ENCODE results near the gene TWNK. TPM values are rescaled to one million over a fixed set of nuclear protein-coding genes. Genes with fewer than 3 reads are reported as not detected.

The TWNK gene
- total and polyA plus RNA-seq, 10 of the 15 experiments (the other 5 are each of a cell fraction or from before 2014, with no cell fraction given): 13.6 to 32.8 (median 18.0) TPM

GRCh38 chr10:100972904-100973535 lies 14.3 kb upstream of the TWNK start:
- SMC1A ChIA-PET (ENCODE audit: uncharacterized antibody, unreplicated experiment): no interaction called here
- no peak overlapping the region for H3K4me2 ChIP-seq (ENCODE audit: control insufficient read depth, insufficient read depth)
- TF ChIP-seq NFXL1 (IDR thresholded peaks at IDR 0.05; ENCODE audit: borderline replicate concordance) (no peak), HSF1 (IDR thresholded peaks at IDR 0.05; ENCODE audit: low read depth, low read length) (no peak), SIX5 (IDR thresholded peaks at IDR 0.05; ENCODE audit: low read depth, low read length, severe bottlenecking) (no peak), SPI1 (IDR thresholded peaks at IDR 0.05; ENCODE audit: borderline replicate concordance, insufficient read depth, low read depth, low read length) (no peak), BCL3 (IDR thresholded peaks at IDR 0.05; ENCODE audit: borderline replicate concordance, insufficient read depth, low read depth, low read length, poor library complexity, severe bottlenecking) (no peak), NR2C1 (IDR thresholded peaks at IDR 0.05) (no peak), ATF2 (IDR thresholded peaks at IDR 0.05; ENCODE audit: low read length) (no peak), JUNB (IDR thresholded peaks at IDR 0.05) (no peak), IRF5 (IDR thresholded peaks at IDR 0.05; ENCODE audit: borderline replicate concordance) (no peak), CBFB (IDR thresholded peaks at IDR 0.05; ENCODE audit: low read depth) (no peak), TCF12 (IDR thresholded peaks at IDR 0.05; ENCODE audit: low read depth, low read length) (no peak), PBX3 (IDR thresholded peaks at IDR 0.05; ENCODE audit: insufficient replicate concordance, low read depth, low read length) (no peak), CTCF (IDR thresholded peaks at IDR 0.05 in 2 of 3, conservative IDR thresholded peaks at IDR 0.05 in 1 of 3; ENCODE audit: control insufficient read depth in 2 of 3, extremely low read depth in 1 of 3, insufficient read depth in 1 of 3, low read depth in 3 of 3, low read length in 3 of 3) (no peak)
- no TSS peak for BruUV-seq (replicated peaks)
- no peak overlapping the region for H3K9ac ChIP-seq (ENCODE audit: control insufficient read depth, insufficient read depth, low read length)
- no peak overlapping the region for H3K4me3 ChIP-seq
- no peak for ATAC-seq
- no peak overlapping the region for H2AFZ ChIP-seq (ENCODE audit: control insufficient read depth, low read depth, low read length)
- no peaks in the 10 kb centered on the region for H3K36me3 ChIP-seq (ENCODE audit: control insufficient read depth in 2 of 2, insufficient read depth in 2 of 2, low read length in 1 of 2)
- no peak overlapping the region for H3K27ac ChIP-seq (ENCODE audit: control insufficient read depth, insufficient read depth)
- RAD21 ChIA-PET (ENCODE audit: unreplicated experiment): no interaction called here
- H3K4me1 ChIP-seq (ENCODE audit: control insufficient read depth, insufficient read depth, low read length): peaks cover 3% of the 10 kb centered on the region; the same call in 1 of the 2 replicates
- H3K79me2 ChIP-seq (ENCODE audit: control insufficient read depth, insufficient read depth, low read length): no peaks in the 10 kb centered on the region
- H3K27me3 ChIP-seq (replicated peaks in 1 of 2; ENCODE audit: control insufficient read depth in 2 of 2, insufficient read depth in 2 of 2, low read length in 1 of 2): no peaks in the 10 kb centered on the region
- CTCF ChIA-PET: interaction anchor here (0.6 to 1.7 kb wide), 3 partner anchors 9 to 299 kb away, joined by 3 to 5 read pairs (median 3); no protein-coding TSS in a partner anchor
- DNase-seq (ENCODE audit: low read depth, low spot score): no peak
- in situ Hi-C loops (cut with MboI) (no loop called here), intact Hi-C loops (cut with micrococcal nuclease; ENCODE audit: unreplicated experiment) (no loop called here)
- POLR2A ChIA-PET: no interaction called here
- no peaks in the 10 kb centered on the region for H3K9me3 ChIP-seq (replicated peaks; ENCODE audit: control insufficient read depth, insufficient read depth, low read length)
- WGBS (ENCODE audit: insufficient coverage, insufficient replicate concordance, low lambda C conversion rate, missing lambda C conversion rate): 67% methylated on average over 6 of the region's 6 CpGs
- H4K20me1 ChIP-seq (ENCODE audit: control insufficient read depth, insufficient read depth): no peaks in the 10 kb centered on the region
- FAIRE-seq: no peak
